ENCODE results near the gene RELN. TPM values are rescaled to one million over a fixed set of nuclear protein-coding genes. Genes with fewer than 3 reads are reported as not detected.

Gene RELN
- total and polyA plus RNA-seq, 2 experiments from 2014 or later: 3.9 to 22.0 TPM

- TF ChIP-seq, protein P1, sequence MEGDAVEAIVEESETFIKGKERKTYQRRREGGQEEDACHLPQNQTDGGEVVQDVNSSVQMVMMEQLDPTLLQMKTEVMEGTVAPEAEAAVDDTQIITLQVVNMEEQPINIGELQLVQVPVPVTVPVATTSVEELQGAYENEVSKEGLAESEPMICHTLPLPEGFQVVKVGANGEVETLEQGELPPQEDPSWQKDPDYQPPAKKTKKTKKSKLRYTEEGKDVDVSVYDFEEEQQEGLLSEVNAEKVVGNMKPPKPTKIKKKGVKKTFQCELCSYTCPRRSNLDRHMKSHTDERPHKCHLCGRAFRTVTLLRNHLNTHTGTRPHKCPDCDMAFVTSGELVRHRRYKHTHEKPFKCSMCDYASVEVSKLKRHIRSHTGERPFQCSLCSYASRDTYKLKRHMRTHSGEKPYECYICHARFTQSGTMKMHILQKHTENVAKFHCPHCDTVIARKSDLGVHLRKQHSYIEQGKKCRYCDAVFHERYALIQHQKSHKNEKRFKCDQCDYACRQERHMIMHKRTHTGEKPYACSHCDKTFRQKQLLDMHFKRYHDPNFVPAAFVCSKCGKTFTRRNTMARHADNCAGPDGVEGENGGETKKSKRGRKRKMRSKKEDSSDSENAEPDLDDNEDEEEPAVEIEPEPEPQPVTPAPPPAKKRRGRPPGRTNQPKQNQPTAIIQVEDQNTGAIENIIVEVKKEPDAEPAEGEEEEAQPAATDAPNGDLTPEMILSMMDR (IDR thresholded peaks at IDR 0.05; ENCODE audit: poor library complexity): no peak
- no peak for TF ChIP-seq EZH2 (IDR thresholded peaks at IDR 0.05; ENCODE audit: borderline replicate concordance)
- TF ChIP-seq EZH2phosphoT487 (IDR thresholded peaks at IDR 0.05; ENCODE audit: low read depth, severe bottlenecking, unreplicated experiment): no peak
- Histone ChIP-seq H3K27ac (no peak overlapping the region), H3K4me2 (no peak overlapping the region), H3K4me1 (ENCODE audit: insufficient read depth) (no peaks in the 10 kb centered on the region), H3K9me2 (replicated peaks; ENCODE audit: insufficient read depth) (no peaks in the 10 kb centered on the region), H3K4me3 (no peak overlapping the region), H3K27me3 (no peaks in the 10 kb centered on the region), H4K20me1 (ENCODE audit: insufficient read depth, poor library complexity, severe bottlenecking) (no peaks in the 10 kb centered on the region), H2AFZ (no peak overlapping the region), H3K36me3 (replicated peaks; ENCODE audit: insufficient read depth, low read depth) (no peaks in the 10 kb centered on the region), H3K79me2 (no peaks in the 10 kb centered on the region), H3K9me3 (ENCODE audit: low read depth) (no peaks in the 10 kb centered on the region)
- no peak for DNase-seq (ENCODE audit: low spot score)
- 74% methylated on average over 3 of the region's 3 CpGs for WGBS (ENCODE audit: low lambda C conversion rate, missing lambda C conversion rate)
Measured at GRCh38 chr7:103879928-103880600, 109.4 kb downstream of the RELN start.

DNA sequence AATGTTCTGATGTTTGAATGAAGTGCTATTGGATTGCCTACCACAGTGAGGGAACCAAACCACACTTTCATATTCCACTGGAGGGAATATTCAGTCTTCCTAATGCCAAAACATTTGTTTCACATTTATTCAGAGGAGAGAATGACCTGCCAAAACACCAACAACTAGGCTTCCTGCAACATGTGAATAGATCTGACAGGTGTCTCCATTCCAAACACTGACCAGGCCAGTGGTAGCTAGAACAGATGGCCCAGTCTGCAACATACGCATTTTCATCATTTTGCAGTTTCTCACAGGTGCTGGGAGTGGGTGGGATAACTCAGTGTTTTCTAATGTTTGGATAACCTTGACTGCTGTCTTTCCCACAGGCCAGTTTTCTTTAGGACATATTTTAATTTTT, 110.0 kb downstream of the RELN start:
- Histone ChIP-seq H3K4me1 (ENCODE audit: insufficient read depth) (no peaks in the 10 kb centered on the region), H3K27ac (no peak overlapping the region), H3K27me3 (no peaks in the 10 kb centered on the region), H3K4me2 (no peak overlapping the region), H3K9me2 (replicated peaks; ENCODE audit: insufficient read depth) (no peaks in the 10 kb centered on the region), H3K79me2 (no peaks in the 10 kb centered on the region), H3K9me3 (ENCODE audit: low read depth) (no peaks in the 10 kb centered on the region), H3K36me3 (replicated peaks; ENCODE audit: insufficient read depth, low read depth) (no peaks in the 10 kb centered on the region), H4K20me1 (ENCODE audit: insufficient read depth, poor library complexity, severe bottlenecking) (no peaks in the 10 kb centered on the region), H3K4me3 (no peak overlapping the region), H2AFZ (no peak overlapping the region)
- TF ChIP-seq EZH2phosphoT487 (IDR thresholded peaks at IDR 0.05; ENCODE audit: low read depth, severe bottlenecking, unreplicated experiment) (no peak), EZH2 (IDR thresholded peaks at IDR 0.05; ENCODE audit: borderline replicate concordance) (no peak)
- TF ChIP-seq, protein P1 (IDR thresholded peaks at IDR 0.05; ENCODE audit: poor library complexity): no peak
- 59% methylated on average over 1 of the region's 1 CpG for WGBS (ENCODE audit: low lambda C conversion rate, missing lambda C conversion rate)
- DNase-seq (ENCODE audit: low spot score): no peak

DNA sequence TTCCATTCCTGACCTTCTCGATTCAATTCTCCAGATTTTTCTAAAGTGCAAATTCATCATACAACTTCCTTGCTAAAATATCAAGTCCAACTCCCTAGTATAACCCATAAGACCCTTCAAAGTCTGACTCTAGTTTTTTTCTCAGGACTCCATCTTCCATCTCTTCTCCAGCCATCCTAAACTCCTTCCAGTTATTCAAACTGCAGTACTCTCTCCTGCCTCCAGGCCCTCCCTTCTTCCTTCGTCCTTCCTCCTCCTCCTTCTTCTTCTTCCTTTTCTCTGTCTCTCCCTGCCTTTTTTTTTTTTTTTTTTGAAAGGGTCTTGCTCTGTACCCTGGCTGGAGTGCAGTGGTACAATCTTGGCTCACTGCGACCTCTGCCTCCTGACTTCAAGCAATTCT, 111.9 kb downstream of the RELN start:
- Histone ChIP-seq H3K36me3 (replicated peaks; ENCODE audit: insufficient read depth, low read depth) (no peaks in the 10 kb centered on the region), H4K20me1 (ENCODE audit: insufficient read depth, poor library complexity, severe bottlenecking) (no peaks in the 10 kb centered on the region), H3K9me2 (replicated peaks; ENCODE audit: insufficient read depth) (no peaks in the 10 kb centered on the region), H2AFZ (no peak overlapping the region), H3K79me2 (no peaks in the 10 kb centered on the region), H3K4me2 (no peak overlapping the region), H3K27me3 (no peaks in the 10 kb centered on the region), H3K4me3 (no peak overlapping the region), H3K9me3 (ENCODE audit: low read depth) (no peaks in the 10 kb centered on the region), H3K27ac (no peak overlapping the region), H3K4me1 (ENCODE audit: insufficient read depth) (no peaks in the 10 kb centered on the region)
- DNase-seq (ENCODE audit: low spot score): no peak
- 79% methylated on average over 3 of the region's 3 CpGs for WGBS (ENCODE audit: low lambda C conversion rate, missing lambda C conversion rate)
- no peak for TF ChIP-seq EZH2 (IDR thresholded peaks at IDR 0.05; ENCODE audit: borderline replicate concordance)
- TF ChIP-seq EZH2phosphoT487 (IDR thresholded peaks at IDR 0.05; ENCODE audit: low read depth, severe bottlenecking, unreplicated experiment): no peak
- TF ChIP-seq, protein P1 (IDR thresholded peaks at IDR 0.05; ENCODE audit: poor library complexity): no peak

Measured in hepatocyte (in vitro differentiated cells).